Trophoblast cell (in vitro differentiated cells and primary cell): ENCODE results near the gene MKX.

Experiments
- DNase-seq, 2 donors: peaks; one replicate each; pipeline ENCODE4 v3.0.0-alpha.2; 2016
- H2AFZ ChIP-seq: 2 replicates; pipeline ENCODE4 v1.6.1; 2013; ENCODE audit warnings: low read length, moderate library complexity, mild to moderate bottlenecking; ENCODE audit not compliant: insufficient read depth, poor library complexity
- H2AK5ac ChIP-seq: 2 replicates; pipeline ENCODE4 v1.6.1; 2013; ENCODE audit warnings: mild to moderate bottlenecking, low read length
- H2BK120ac ChIP-seq: 2 replicates; pipeline ENCODE4 v1.6.1; 2013; ENCODE audit warnings: low read length, mild to moderate bottlenecking, moderate library complexity; ENCODE audit not compliant: insufficient read depth, poor library complexity
- H2BK12ac ChIP-seq: 2 replicates; pipeline ENCODE4 v1.6.1; 2013; ENCODE audit warnings: mild to moderate bottlenecking, low read length, moderate library complexity
- H2BK5ac ChIP-seq: 2 replicates; pipeline ENCODE4 v1.6.1; 2013; ENCODE audit warnings: low read length, low read depth, moderate library complexity, mild to moderate bottlenecking; ENCODE audit not compliant: poor library complexity
- H3K14ac ChIP-seq: 2 replicates; pipeline ENCODE4 v1.6.1; 2013; ENCODE audit warnings: mild to moderate bottlenecking, low read length
- H3K18ac ChIP-seq: 2 replicates; pipeline ENCODE4 v1.6.1; 2013; ENCODE audit warnings: mild to moderate bottlenecking, low read length
- H3K23ac ChIP-seq: 2 replicates; pipeline ENCODE4 v1.6.1; 2013; ENCODE audit warnings: low read length
- H3K27ac ChIP-seq: 2 replicates; pipeline ENCODE4 v1.5.1; 2013; ENCODE audit warnings: low read depth, mild to moderate bottlenecking, inconsistent platforms, low read length, moderate library complexity
- H3K27me3 ChIP-seq: 2 replicates; pipeline ENCODE4 v1.6.1; 2013; ENCODE audit warnings: inconsistent platforms, mild to moderate bottlenecking, low read length, moderate library complexity; ENCODE audit not compliant: insufficient read depth
- H3K36me3 ChIP-seq, 2 experiments: 1 replicate in 1 of 2; 2 replicates in 1 of 2; pipeline ENCODE4 v1.6.1; 2013; ENCODE audit warnings: low read length in 2 of 2, mild to moderate bottlenecking in 2 of 2, moderate library complexity in 1 of 2; ENCODE audit not compliant: insufficient read depth in 2 of 2, control insufficient read depth in 1 of 2
- H3K4ac ChIP-seq: 2 replicates; pipeline ENCODE4 v1.6.1; 2013; ENCODE audit warnings: low read depth, mild to moderate bottlenecking, low read length, moderate library complexity
- H3K4me1 ChIP-seq, 2 experiments: 1 replicate in 1 of 2; 2 replicates in 1 of 2; pipeline ENCODE4 v1.6.1; 2013; ENCODE audit warnings: low read length in 2 of 2, mild to moderate bottlenecking in 2 of 2, moderate library complexity in 1 of 2; ENCODE audit not compliant: insufficient read depth in 2 of 2, control insufficient read depth in 1 of 2
- H3K4me2 ChIP-seq: 2 replicates; pipeline ENCODE4 v1.6.1; 2013; ENCODE audit warnings: inconsistent platforms, mild to moderate bottlenecking, low read length, moderate library complexity
- H3K4me3 ChIP-seq: 2 replicates; pipeline ENCODE4 v1.5.1; 2013; ENCODE audit warnings: mild to moderate bottlenecking, low read depth, low read length, inconsistent platforms
- H3K79me1 ChIP-seq: one replicate; pipeline ENCODE4 v1.6.1; 2013; ENCODE audit warnings: low read length
- H3K79me2 ChIP-seq: 2 replicates; pipeline ENCODE4 v1.6.1; 2013; ENCODE audit warnings: low read length, mild to moderate bottlenecking; ENCODE audit not compliant: control insufficient read depth, insufficient read depth, poor library complexity
- H3K9ac ChIP-seq: 2 replicates; pipeline ENCODE4 v1.6.1; 2013; ENCODE audit warnings: mild to moderate bottlenecking, low read length
- H3K9me3 ChIP-seq: 2 replicates; pipeline ENCODE4 v1.6.1; 2013; ENCODE audit warnings: low read depth, mild to moderate bottlenecking, control low read depth, inconsistent platforms, low read length; ENCODE audit not compliant: insufficient read depth
- H4K12ac ChIP-seq: 2 replicates; pipeline ENCODE4 v1.6.1; 2013; ENCODE audit warnings: low read depth, mild to moderate bottlenecking, low read length, moderate library complexity
- H4K8ac ChIP-seq: 2 replicates; pipeline ENCODE4 v1.6.1; 2013; ENCODE audit warnings: low read depth, mild to moderate bottlenecking, low read length, moderate library complexity
- H4K91ac ChIP-seq: one replicate; pipeline ENCODE4 v1.6.1; 2013; ENCODE audit warnings: low read depth, mild to moderate bottlenecking, low read length, moderate library complexity
- WGBS: extraction: QIAGEN DNeasy Blood & Tissue Kit; methylation state at CpG from one replicate; pipeline ENCODE4 v1.1.7; 2013; ENCODE audit warnings: missing lambda C conversion rate; ENCODE audit not compliant: insufficient read length, insufficient coverage; ENCODE audit errors: extremely low coverage; 5-methylcytosine and 5-hydroxymethylcytosine counted together

The MKX gene

DNA sequence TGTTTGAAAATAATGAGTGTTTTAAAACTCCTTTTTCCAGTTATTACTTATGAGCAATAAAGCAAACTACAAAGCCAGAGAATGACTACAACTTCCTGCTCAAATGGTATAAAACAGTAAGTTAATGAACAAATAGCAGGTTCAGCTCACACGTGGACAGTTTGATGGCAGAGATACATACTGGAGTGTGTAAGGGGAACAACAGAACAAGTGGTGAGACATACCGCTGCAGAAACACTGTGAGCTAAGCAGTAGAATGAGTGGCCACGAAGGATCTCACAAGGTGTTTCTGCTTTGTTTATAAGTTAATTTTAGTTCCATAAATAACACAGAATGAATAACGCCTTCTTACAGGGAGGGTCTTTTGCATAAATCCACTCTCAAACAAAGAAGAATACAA is 3.0 kb upstream of the MKX start:
- no peak overlapping the region for H4K91ac ChIP-seq
- no peak overlapping the region for H3K27ac ChIP-seq
- H3K27me3 ChIP-seq = peaks cover 38% of the 10 kb centered on the region
- H2AFZ ChIP-seq = no peak overlapping the region
- peaks cover 14 to 23% of the 10 kb centered on the region in 2 experiments for H3K4me1 ChIP-seq
- H2BK120ac ChIP-seq = no peak overlapping the region
- no peak overlapping the region for H3K4ac ChIP-seq
- H3K36me3 ChIP-seq = no peaks in the 10 kb centered on the region
- no peak overlapping the region for H3K23ac ChIP-seq
- H2BK5ac ChIP-seq = no peak overlapping the region
- H3K79me2 ChIP-seq = no peaks in the 10 kb centered on the region
- no peak for DNase-seq
- H3K9me3 ChIP-seq = peaks cover 5% of the 10 kb centered on the region
- no peak overlapping the region for H3K4me3 ChIP-seq
- WGBS = no CpG with 5 or more reads among the region's 4 CpGs
- H4K12ac ChIP-seq = no peak overlapping the region
- no peak overlapping the region for H2BK12ac ChIP-seq
- no peaks in the 10 kb centered on the region for H3K79me1 ChIP-seq
- no peak overlapping the region for H4K8ac ChIP-seq
- no peak overlapping the region for H3K18ac ChIP-seq
- H3K4me2 ChIP-seq = no peak overlapping the region
- no peak overlapping the region for H2AK5ac ChIP-seq
- no peak overlapping the region for H3K9ac ChIP-seq
- H3K14ac ChIP-seq = no peak overlapping the region

DNA sequence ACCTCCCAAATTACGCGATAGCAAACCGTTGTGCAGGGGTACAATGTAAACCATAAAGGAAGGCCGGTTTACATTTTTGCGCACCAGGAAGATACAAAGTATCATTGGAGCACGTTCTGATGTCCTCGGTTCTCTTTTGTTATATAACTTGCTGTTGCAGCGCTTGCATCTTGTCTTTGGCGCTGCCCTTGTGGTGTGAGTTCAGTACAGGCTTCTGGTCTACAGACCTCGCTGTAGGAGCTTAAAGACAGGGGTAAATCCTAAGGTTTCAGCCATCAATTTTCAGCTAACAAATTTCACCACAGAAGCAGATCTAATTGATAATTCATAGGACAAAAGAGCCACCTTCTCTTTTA is 1.5 kb upstream of the MKX start:
- no peak for DNase-seq
- no peak overlapping the region for H2BK5ac ChIP-seq
- no peak overlapping the region for H3K18ac ChIP-seq
- H3K4ac ChIP-seq = no peak overlapping the region
- no peak overlapping the region for H3K27ac ChIP-seq
- no peak overlapping the region for H4K91ac ChIP-seq
- no peaks in the 10 kb centered on the region for H3K79me1 ChIP-seq
- no peak overlapping the region for H3K4me3 ChIP-seq
- no peak overlapping the region for H4K12ac ChIP-seq
- peaks cover 51% of the 10 kb centered on the region for H3K27me3 ChIP-seq
- no CpG with 5 or more reads among the region's 10 CpGs for WGBS
- H3K9me3 ChIP-seq = peaks cover 10% of the 10 kb centered on the region
- H3K36me3 ChIP-seq = no peaks in the 10 kb centered on the region
- no peak overlapping the region for H2AK5ac ChIP-seq
- no peaks in the 10 kb centered on the region for H3K79me2 ChIP-seq
- H3K14ac ChIP-seq = no peak overlapping the region
- H3K4me1 ChIP-seq = peaks cover 17 to 34% of the 10 kb centered on the region in 2 experiments
- H2BK12ac ChIP-seq = no peak overlapping the region
- no peak overlapping the region for H3K23ac ChIP-seq
- no peak overlapping the region for H3K9ac ChIP-seq
- H3K4me2 ChIP-seq = no peak overlapping the region
- no peak overlapping the region for H2AFZ ChIP-seq
- H2BK120ac ChIP-seq = no peak overlapping the region
- H4K8ac ChIP-seq = no peak overlapping the region

DNA sequence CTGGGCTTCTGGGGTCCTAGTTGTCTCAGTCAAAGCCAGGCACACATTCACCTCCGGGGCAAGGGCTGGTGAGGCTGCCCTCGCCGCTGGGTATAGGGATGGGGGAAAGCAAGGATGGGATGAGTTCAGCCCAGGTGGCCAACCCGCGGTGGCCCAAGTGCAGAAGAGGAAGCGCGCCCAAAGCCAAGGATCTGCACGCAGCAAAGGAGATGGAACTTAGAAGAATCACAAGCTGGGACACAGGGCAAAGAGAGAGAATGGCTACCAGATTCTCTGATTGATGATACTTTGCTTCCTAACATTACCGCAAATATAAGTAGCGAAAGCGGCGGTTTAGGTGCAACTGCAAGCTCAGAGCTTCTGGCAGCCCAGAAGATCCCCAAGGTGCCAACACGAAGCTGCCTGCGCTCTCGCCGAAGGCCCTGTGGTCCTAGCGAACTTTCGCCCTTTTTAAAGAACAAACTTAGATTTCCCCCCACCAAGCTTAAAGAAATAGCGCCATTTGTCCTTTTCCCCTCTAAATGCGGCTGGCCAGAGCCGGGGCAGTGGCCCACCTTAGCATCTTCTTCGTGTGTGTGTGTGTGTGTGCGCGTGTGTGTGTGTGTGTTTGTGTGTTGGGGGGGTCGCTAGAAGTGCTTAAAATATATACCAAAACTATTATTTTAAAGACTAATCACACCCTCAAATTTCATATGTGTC is 927 bp upstream of the MKX start:
- no peak overlapping the region for H3K18ac ChIP-seq
- H4K12ac ChIP-seq = no peak overlapping the region
- no peak overlapping the region for H3K14ac ChIP-seq
- no peak overlapping the region for H2AFZ ChIP-seq
- H4K8ac ChIP-seq = no peak overlapping the region
- no peak overlapping the region for H4K91ac ChIP-seq
- no peaks in the 10 kb centered on the region for H3K36me3 ChIP-seq
- H3K4me2 ChIP-seq = peak overlapping the region; percentile 98
- no peak overlapping the region for H3K23ac ChIP-seq
- DNase-seq = no peak
- no peak overlapping the region for H2BK120ac ChIP-seq
- no peak overlapping the region for H2BK5ac ChIP-seq
- H3K4me1 ChIP-seq = peaks cover 17 to 37% of the 10 kb centered on the region in 2 experiments
- H3K27me3 ChIP-seq = peaks cover 55% of the 10 kb centered on the region
- H2BK12ac ChIP-seq = no peak overlapping the region
- H2AK5ac ChIP-seq = no peak overlapping the region
- H3K79me1 ChIP-seq = no peaks in the 10 kb centered on the region
- WGBS = no CpG with 5 or more reads among the region's 25 CpGs
- H3K79me2 ChIP-seq = no peaks in the 10 kb centered on the region
- no peak overlapping the region for H3K9ac ChIP-seq
- peaks cover 10% of the 10 kb centered on the region for H3K9me3 ChIP-seq
- H3K27ac ChIP-seq = no peak overlapping the region
- H3K4me3 ChIP-seq = no peak overlapping the region
- no peak overlapping the region for H3K4ac ChIP-seq

DNA sequence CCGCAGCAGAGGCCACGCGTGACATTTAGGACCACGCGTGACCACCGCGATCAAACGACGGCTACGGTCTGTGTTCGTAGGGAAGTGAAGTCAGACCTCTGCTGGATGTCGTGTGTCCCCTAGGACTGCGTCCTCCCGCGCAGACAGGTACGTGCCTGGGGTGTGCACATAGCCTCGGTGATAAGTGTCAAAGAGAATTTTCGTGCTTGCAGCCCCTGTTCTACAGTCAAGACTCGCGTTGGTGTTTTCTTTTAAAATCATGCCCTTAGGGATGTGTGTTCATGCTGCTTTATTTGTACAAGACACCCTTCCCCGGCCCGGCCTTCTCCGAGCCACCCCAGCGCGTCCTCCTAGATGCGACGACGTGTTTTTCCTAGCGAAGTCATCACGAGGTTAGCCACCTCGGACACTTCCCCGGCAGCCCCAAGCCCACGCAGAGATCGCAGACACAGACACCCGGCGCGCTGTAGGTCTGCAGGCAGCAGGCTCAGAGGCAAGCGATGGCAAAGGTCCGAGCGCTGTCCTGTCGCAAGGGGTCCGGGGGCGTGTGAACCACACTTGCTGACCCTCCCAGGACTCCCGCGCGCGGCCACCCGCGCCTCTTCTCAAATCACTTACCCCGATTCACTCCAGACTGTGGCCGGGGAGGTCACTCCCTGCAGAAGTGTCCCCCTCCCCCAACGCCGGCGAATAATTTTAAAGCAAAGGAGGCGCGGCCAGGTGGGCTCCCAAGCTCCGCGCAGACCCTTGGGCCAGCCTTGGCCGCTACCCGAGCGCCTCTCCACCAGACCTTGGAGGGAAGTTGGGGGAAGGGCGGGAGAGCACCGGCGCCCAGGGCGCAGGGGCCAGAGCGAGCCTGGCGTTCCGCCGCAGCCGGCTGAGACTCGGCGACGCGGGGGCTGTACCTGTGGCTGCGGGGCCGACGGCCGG is 552 bp downstream of the MKX start:
- no CpG with 5 or more reads among the region's 78 CpGs for WGBS
- Histone ChIP-seq H3K9me3 (peaks cover 10% of the 10 kb centered on the region), H3K14ac (no peak overlapping the region), H3K4me1 (peaks cover 20 to 43% of the 10 kb centered on the region in 2 experiments), H2AK5ac (no peak overlapping the region), H4K8ac (no peak overlapping the region), H2AFZ (peak overlapping the region; percentile 48), H3K27ac (no peak overlapping the region), H3K4ac (no peak overlapping the region), H2BK12ac (no peak overlapping the region), H3K23ac (no peak overlapping the region), H3K4me2 (peak overlapping the region; percentile 98), H3K27me3 (peaks cover 58% of the 10 kb centered on the region), H3K79me1 (no peaks in the 10 kb centered on the region), H2BK120ac (no peak overlapping the region), H2BK5ac (no peak overlapping the region), H4K91ac (no peak overlapping the region), H4K12ac (no peak overlapping the region), H3K36me3 (no peaks in the 10 kb centered on the region), H3K4me3 (peak overlapping the region; percentile 53), H3K79me2 (no peaks in the 10 kb centered on the region), H3K9ac (no peak overlapping the region), H3K18ac (no peak overlapping the region)
- DNase-seq = peak; percentile 1 to 13
